HFF-Myc (cell line): ENCODE results near the gene DNAAF8.
"Not testable (repeated sequence)": the region's sequence is repeated elsewhere in the genome, so short reads cannot be mapped to it uniquely, and the experiment has no call there.

Experiments used
- DNase-seq: peaks from one replicate; pipeline ENCODE4 v3.0.0-alpha.2; 2011; ENCODE audit warnings: low read depth; ENCODE audit errors: extremely low read depth
- H3K4me3 ChIP-seq: replicated peaks from 2 replicates; pipeline ENCODE4 v1.5.1; 2011; ENCODE audit warnings: low read depth, mild to moderate bottlenecking, control low read depth, low read length
- TF ChIP-seq, protein P1 (sequence below): IDR thresholded peaks from 2 replicates; pipeline ENCODE4 v1.5.1; 2012; ENCODE audit warnings: mild to moderate bottlenecking, low read depth, low read length, control low read depth; ENCODE audit errors: missing control alignments

Gene DNAAF8

GRCh38 chr16:4783251-4783950 is 49.1 kb downstream of the DNAAF8 start:
- H3K4me3 ChIP-seq: no peak overlapping the region
- TF ChIP-seq, protein P1, sequence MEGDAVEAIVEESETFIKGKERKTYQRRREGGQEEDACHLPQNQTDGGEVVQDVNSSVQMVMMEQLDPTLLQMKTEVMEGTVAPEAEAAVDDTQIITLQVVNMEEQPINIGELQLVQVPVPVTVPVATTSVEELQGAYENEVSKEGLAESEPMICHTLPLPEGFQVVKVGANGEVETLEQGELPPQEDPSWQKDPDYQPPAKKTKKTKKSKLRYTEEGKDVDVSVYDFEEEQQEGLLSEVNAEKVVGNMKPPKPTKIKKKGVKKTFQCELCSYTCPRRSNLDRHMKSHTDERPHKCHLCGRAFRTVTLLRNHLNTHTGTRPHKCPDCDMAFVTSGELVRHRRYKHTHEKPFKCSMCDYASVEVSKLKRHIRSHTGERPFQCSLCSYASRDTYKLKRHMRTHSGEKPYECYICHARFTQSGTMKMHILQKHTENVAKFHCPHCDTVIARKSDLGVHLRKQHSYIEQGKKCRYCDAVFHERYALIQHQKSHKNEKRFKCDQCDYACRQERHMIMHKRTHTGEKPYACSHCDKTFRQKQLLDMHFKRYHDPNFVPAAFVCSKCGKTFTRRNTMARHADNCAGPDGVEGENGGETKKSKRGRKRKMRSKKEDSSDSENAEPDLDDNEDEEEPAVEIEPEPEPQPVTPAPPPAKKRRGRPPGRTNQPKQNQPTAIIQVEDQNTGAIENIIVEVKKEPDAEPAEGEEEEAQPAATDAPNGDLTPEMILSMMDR: no peak
- DNase-seq: no peak

GRCh38 chr16:4783951-4784336 is 49.6 kb downstream of the DNAAF8 start:
- H3K4me3 ChIP-seq: no peak overlapping the region
- TF ChIP-seq, protein P1: no peak
- no peak for DNase-seq

- H3K4me3 ChIP-seq, DNase-seq: not testable (repeated sequence)
Observed at GRCh38 chr16:4784444-4784987, 50.2 kb downstream of the DNAAF8 start.

DNA sequence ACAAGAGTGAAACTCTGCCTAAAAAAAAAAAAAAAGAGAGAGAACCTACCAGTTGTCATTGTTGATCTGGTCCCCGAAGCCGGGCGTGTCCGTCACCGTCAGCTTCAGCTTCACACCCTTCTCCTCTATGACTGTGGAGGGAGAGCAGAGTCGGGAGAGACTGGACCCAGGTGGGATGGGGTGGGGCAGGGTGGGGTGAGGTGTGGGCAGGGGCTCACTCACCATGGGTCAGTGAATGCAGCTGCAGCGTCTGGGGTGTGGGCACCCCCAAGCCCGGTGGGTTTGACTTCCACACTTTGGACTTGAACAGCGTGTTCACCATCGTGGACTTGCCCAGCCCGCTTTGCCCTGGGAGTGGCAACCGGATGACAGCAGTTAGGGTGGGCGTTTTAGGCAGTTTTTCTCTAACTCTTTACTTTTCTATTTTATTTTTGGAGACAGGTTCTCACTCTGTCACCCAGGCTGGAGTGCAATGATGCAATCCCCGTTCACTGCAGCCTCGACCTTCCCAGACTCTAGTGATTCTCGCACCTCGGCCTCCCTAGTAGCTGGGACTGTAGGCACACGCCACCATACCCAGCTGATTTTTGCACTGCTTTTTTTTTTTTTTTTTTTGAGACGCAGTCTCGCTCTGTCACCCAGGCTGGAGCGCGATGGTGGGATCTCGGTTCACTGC is 51.6 kb downstream of the DNAAF8 start:
- no peak for DNase-seq
- no peak overlapping the region for H3K4me3 ChIP-seq
- TF ChIP-seq, protein P1: no peak

DNA sequence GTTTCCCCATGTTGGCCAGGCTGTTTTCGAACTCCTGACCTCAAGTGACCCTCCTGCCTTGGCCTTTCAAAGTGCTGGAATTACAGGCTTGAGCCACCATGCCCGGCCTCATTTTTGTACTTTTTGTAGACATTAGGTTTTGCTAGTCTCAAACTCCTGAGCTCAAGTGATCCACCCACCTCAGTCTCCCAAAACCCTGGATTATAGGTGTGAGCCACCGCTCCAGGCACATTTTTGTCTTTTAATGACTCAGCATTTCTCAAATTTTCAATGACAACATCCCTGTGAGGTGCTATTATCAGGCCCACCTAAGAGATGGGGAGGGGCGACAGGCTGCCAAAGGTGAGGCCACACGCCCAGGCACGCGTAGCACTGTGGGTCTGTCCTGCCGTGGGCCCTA is 52.7 kb downstream of the DNAAF8 start:
- no peak overlapping the region for H3K4me3 ChIP-seq
- TF ChIP-seq, protein P1: no peak
- DNase-seq: no peak

DNA sequence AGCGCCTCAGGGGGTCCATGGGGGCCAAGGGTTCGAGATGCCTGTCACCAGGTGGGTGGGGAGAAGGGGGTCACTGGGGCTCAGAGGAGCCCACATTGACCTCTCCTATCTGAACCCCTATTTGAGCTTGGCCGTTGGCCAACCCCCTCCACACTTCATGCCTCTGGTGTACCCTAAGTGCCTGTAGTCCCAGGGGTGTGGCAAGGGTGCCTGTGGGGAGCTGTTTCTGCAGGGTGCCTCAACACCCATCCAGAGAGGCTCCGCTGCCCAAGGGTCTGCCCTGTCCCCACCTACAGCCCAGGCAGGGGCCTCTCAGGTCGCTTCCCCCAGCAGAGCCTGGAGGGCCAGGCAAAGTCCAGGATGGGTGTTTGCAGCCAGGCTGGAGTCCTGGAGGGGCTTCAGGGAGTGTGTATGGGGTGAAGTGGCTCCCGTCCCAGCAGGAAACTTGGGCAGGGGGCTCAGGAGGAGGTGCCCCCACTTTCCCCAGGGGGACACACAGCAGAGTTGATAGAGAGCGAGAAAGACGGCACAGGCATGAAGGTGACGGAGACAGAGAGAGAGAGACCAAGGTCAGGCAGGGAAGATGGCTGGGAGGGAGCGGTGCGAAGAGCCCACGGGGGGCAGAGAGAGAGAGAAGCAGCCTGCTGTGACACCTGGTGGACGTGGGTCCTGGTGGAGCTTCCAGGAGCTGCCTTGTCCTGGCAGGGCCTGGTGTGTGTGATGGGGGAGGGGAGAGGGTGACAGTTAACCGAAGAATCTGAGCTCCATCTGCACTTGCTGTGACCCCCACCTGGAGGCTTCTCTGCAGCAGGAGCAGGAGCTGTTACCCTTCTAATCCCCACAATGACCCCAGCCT is 53.5 kb downstream of the DNAAF8 start, which contains the start of gene SEPTIN12:
Gene SEPTIN12 (minus strand): TSS at position 719 of the 856 bp plus-strand sequence. CDS start 700 bp downstream, at position 19.
- TF ChIP-seq, protein P1: no peak
- H3K4me3 ChIP-seq: no peak within 1 kb of the TSS
- DNase-seq: no peak

GRCh38 chr16:4788489-4788889 is 54.2 kb downstream of the DNAAF8 start:
- DNase-seq: no peak
- TF ChIP-seq, protein P1: no peak
- H3K4me3 ChIP-seq: no peak overlapping the region
